Measurements from ENCODE around the gene LAMA4.

DNA sequence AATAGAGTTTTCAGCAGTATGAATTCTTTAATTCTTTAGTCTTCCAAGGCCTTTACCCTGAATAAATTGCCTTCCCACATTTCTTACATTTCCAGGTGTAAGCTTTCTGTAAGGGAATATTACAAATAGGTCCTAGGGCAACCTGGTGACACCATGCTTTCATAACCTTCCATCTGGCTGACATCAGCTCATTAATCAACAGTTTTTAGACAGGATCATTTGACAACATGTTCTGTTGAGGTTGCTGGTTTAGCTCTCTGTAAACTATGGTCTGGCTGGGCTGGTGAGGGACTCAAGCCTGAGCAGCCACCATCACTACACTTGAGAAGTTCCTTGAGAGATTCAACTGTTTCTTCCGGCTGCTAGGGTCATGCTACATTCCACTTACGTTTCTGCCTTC is 147.8 kb downstream of the LAMA4 start:
- TF ChIP-seq ZNF274 (IDR thresholded peaks at IDR 0.05; ENCODE audit: low read depth, low read length) = no peak
- no peak for TF ChIP-seq YY1 (IDR thresholded peaks at IDR 0.05; ENCODE audit: insufficient read depth, insufficient read length)

Data from NT2/D1 (cell line).